Loucy (cell line): ENCODE data around the gene VSIG8.
A peak's percentile ranks its signal among the peaks of the same experiment; 100 is the strongest.

Experiments used
- H2AFZ ChIP-seq: fragments of 200-600 bp; sonication (generic); 2 replicates; pipeline ENCODE4 v1.6.0; 2016; ENCODE audit warnings: antibody characterized with exemption, mild to moderate bottlenecking, low read length, moderate library complexity
- H3F3A ChIP-seq: fragments of 200-600 bp; 2 replicates; pipeline ENCODE4 v1.6.0; 2016; ENCODE audit warnings: antibody characterized with exemption, low read depth, mild to moderate bottlenecking
- H3K27me3 ChIP-seq: fragments of 200-600 bp; sonication (generic); 2 replicates; pipeline ENCODE4 v1.6.1; 2014; ENCODE audit warnings: low read length, mild to moderate bottlenecking; ENCODE audit not compliant: insufficient read depth, poor library complexity, severe bottlenecking
- H3K36me3 ChIP-seq: fragments of 200-600 bp; sonication (generic); 2 replicates; pipeline ENCODE4 v1.6.1; 2016; ENCODE audit warnings: low read length; ENCODE audit not compliant: insufficient read depth
- H3K4me1 ChIP-seq: fragments of 200-600 bp; sonication (generic); 2 replicates; pipeline ENCODE4 v1.5.1; 2014; ENCODE audit warnings: low read length, mild to moderate bottlenecking; ENCODE audit not compliant: insufficient read depth, poor library complexity, severe bottlenecking
- H3K4me2 ChIP-seq: fragments of 200-600 bp; sonication (generic); 2 replicates; pipeline ENCODE4 v1.6.0; 2014; ENCODE audit warnings: antibody characterized with exemption, low read length, low read depth, mild to moderate bottlenecking; ENCODE audit not compliant: poor library complexity, severe bottlenecking
- H3K4me3 ChIP-seq: fragments of 200-600 bp; sonication (generic); 2 replicates; pipeline ENCODE4 v1.5.1; 2014; ENCODE audit warnings: low read length, mild to moderate bottlenecking, mixed read lengths; ENCODE audit not compliant: poor library complexity, severe bottlenecking
- H3K79me2 ChIP-seq: fragments of 200-600 bp; sonication (generic); 2 replicates; pipeline ENCODE4 v1.6.1; 2014; ENCODE audit warnings: low read length; ENCODE audit not compliant: insufficient read depth
- H3K9ac ChIP-seq: fragments of 200-600 bp; sonication (generic); 2 replicates; pipeline ENCODE4 v1.6.0; 2014; ENCODE audit warnings: mild to moderate bottlenecking, low read depth, low read length, moderate library complexity; ENCODE audit not compliant: poor library complexity, severe bottlenecking
- H3K9me2 ChIP-seq: fragments of 200-600 bp; sonication (generic); replicated peaks from 2 replicates; pipeline ENCODE4 v1.6.1; 2016; ENCODE audit warnings: low read depth, low read length, mixed read lengths
- H3K9me3 ChIP-seq: fragments of 200-600 bp; sonication (generic); 2 replicates; pipeline ENCODE4 v1.6.1; 2014; ENCODE audit warnings: mild to moderate bottlenecking, antibody characterized with exemption, low read length, low read depth; ENCODE audit not compliant: insufficient read depth
- H4K20me1 ChIP-seq: fragments of 200-600 bp; sonication (generic); 2 replicates; pipeline ENCODE4 v1.6.0; 2014; ENCODE audit warnings: antibody characterized with exemption, low read length, mild to moderate bottlenecking; ENCODE audit not compliant: insufficient read depth, poor library complexity, severe bottlenecking
- CTCF ChIP-seq: fragments of 200-600 bp; sonication (generic); conservative IDR thresholded peaks from 2 replicates; pipeline ENCODE4 v1.5.1; 2014; ENCODE audit warnings: mild to moderate bottlenecking, antibody characterized with exemption, low read length
- EZH2phosphoT487 ChIP-seq: fragments of 200-600 bp; IDR thresholded peaks from 2 replicates; pipeline ENCODE4 v1.6.1; 2018; ENCODE audit warnings: antibody characterized with exemption, mild to moderate bottlenecking, moderate library complexity, borderline replicate concordance

VSIG8 gene

GRCh38 chr1:159869607-159870006 lies 7.2 kb upstream of the VSIG8 start:
- Histone ChIP-seq H2AFZ (peak overlapping the region; percentile 58; the same call in 1 of the 2 replicates), H3K4me1 (peaks cover 52% of the 10 kb centered on the region), H3K4me2 (peak overlapping the region; percentile 31), H3K4me3 (no peak overlapping the region), H3K79me2 (no peaks in the 10 kb centered on the region), H3K9me2 (no peaks in the 10 kb centered on the region), H3K27me3 (no peaks in the 10 kb centered on the region), H4K20me1 (no peaks in the 10 kb centered on the region), H3K36me3 (no peaks in the 10 kb centered on the region), H3K9ac (peak overlapping the region; percentile 19), H3K9me3 (no peaks in the 10 kb centered on the region), H3F3A (no peaks in the 10 kb centered on the region)
- TF ChIP-seq CTCF (no peak), EZH2phosphoT487 (no peak)

GRCh38 chr1:159869173-159869572 lies 6.7 kb upstream of the VSIG8 start:
- Histone ChIP-seq H4K20me1 (no peaks in the 10 kb centered on the region), H3K4me1 (peaks cover 52% of the 10 kb centered on the region), H3K9me3 (no peaks in the 10 kb centered on the region), H3K36me3 (no peaks in the 10 kb centered on the region), H2AFZ (no peak overlapping the region), H3K79me2 (no peaks in the 10 kb centered on the region), H3K9me2 (no peaks in the 10 kb centered on the region), H3K27me3 (no peaks in the 10 kb centered on the region), H3K4me2 (peak overlapping the region; percentile 31), H3K4me3 (no peak overlapping the region), H3F3A (no peaks in the 10 kb centered on the region), H3K9ac (peak overlapping the region; percentile 19)
- TF ChIP-seq EZH2phosphoT487 (no peak), CTCF (no peak)

GRCh38 chr1:159868766-159869165 lies 6.3 kb upstream of the VSIG8 start:
- Histone ChIP-seq H3K36me3 (no peaks in the 10 kb centered on the region), H3K79me2 (no peaks in the 10 kb centered on the region), H3K9ac (peak overlapping the region; percentile 19), H3F3A (no peaks in the 10 kb centered on the region), H3K9me3 (no peaks in the 10 kb centered on the region), H4K20me1 (no peaks in the 10 kb centered on the region), H3K4me1 (peaks cover 52% of the 10 kb centered on the region), H3K27me3 (no peaks in the 10 kb centered on the region), H3K4me2 (peak overlapping the region; percentile 31), H3K9me2 (no peaks in the 10 kb centered on the region), H2AFZ (no peak overlapping the region), H3K4me3 (no peak overlapping the region)
- TF ChIP-seq CTCF (no peak), EZH2phosphoT487 (no peak)
